ENCODE data around the gene LIPG.

Gene LIPG

GRCh38 chr18:49618742-49619681 is 57.2 kb downstream of the LIPG start:
- TF ChIP-seq PPARA (CRISPR knock-in tag; IDR thresholded peaks at IDR 0.05; ENCODE audit: borderline replicate concordance) (no peak), TOX (CRISPR knock-in tag; IDR thresholded peaks at IDR 0.05; ENCODE audit: borderline replicate concordance) (no peak), POU6F1 (CRISPR knock-in tag; IDR thresholded peaks at IDR 0.05; ENCODE audit: borderline replicate concordance, low read depth) (no peak), CREB5 (CRISPR knock-in tag; IDR thresholded peaks at IDR 0.05; ENCODE audit: low read depth) (no peak), BACH2 (CRISPR knock-in tag; IDR thresholded peaks at IDR 0.05; ENCODE audit: borderline replicate concordance) (no peak), GLIS3 (CRISPR knock-in tag; IDR thresholded peaks at IDR 0.05) (no peak), SNAI2 (CRISPR knock-in tag; IDR thresholded peaks at IDR 0.05) (no peak), ARNTL (CRISPR knock-in tag; IDR thresholded peaks at IDR 0.05; ENCODE audit: borderline replicate concordance, low read depth) (no peak)
- no peak for ATAC-seq

GRCh38 chr18:49619801-49620200 is 57.9 kb downstream of the LIPG start:
- no peak for ATAC-seq
- TF ChIP-seq PPARA (CRISPR knock-in tag; IDR thresholded peaks at IDR 0.05; ENCODE audit: borderline replicate concordance) (no peak), ZFP30 (CRISPR knock-in tag; IDR thresholded peaks at IDR 0.05) (no peak), PATZ1 (CRISPR knock-in tag; IDR thresholded peaks at IDR 0.05; ENCODE audit: borderline replicate concordance) (no peak), ZNF565 (CRISPR knock-in tag; conservative IDR thresholded peaks at IDR 0.05; ENCODE audit: low read depth) (no peak), ZFP3 (CRISPR knock-in tag; IDR thresholded peaks at IDR 0.05) (no peak), GLIS3 (CRISPR knock-in tag; IDR thresholded peaks at IDR 0.05) (no peak), ZC3H10 (CRISPR knock-in tag; IDR thresholded peaks at IDR 0.05) (no peak), POU6F1 (CRISPR knock-in tag; IDR thresholded peaks at IDR 0.05; ENCODE audit: borderline replicate concordance, low read depth) (no peak), ISL1 (CRISPR knock-in tag; IDR thresholded peaks at IDR 0.05) (no peak), ARNTL (CRISPR knock-in tag; IDR thresholded peaks at IDR 0.05; ENCODE audit: borderline replicate concordance, low read depth) (no peak), CSDC2 (CRISPR knock-in tag; IDR thresholded peaks at IDR 0.05) (no peak), ZNF8 (CRISPR knock-in tag; IDR thresholded peaks at IDR 0.05) (no peak), CREB5 (CRISPR knock-in tag; IDR thresholded peaks at IDR 0.05; ENCODE audit: low read depth) (no peak), BACH2 (CRISPR knock-in tag; IDR thresholded peaks at IDR 0.05; ENCODE audit: borderline replicate concordance) (no peak), TCF4 (CRISPR knock-in tag; IDR thresholded peaks at IDR 0.05; ENCODE audit: borderline replicate concordance) (no peak), SNAI2 (CRISPR knock-in tag; IDR thresholded peaks at IDR 0.05) (no peak), ZNF70 (CRISPR knock-in tag; IDR thresholded peaks at IDR 0.05) (no peak)

- ATAC-seq = no peak
Measured at GRCh38 chr18:49621301-49621700, 59.4 kb downstream of the LIPG start.

More at GRCh38 chr18:49621301-49621700, 59.4 kb downstream of the LIPG start:
- TF ChIP-seq RARB (CRISPR knock-in tag; IDR thresholded peaks at IDR 0.05) (no peak), ZNF70 (CRISPR knock-in tag; IDR thresholded peaks at IDR 0.05) (no peak), CSDC2 (CRISPR knock-in tag; IDR thresholded peaks at IDR 0.05) (no peak), PATZ1 (CRISPR knock-in tag; IDR thresholded peaks at IDR 0.05; ENCODE audit: borderline replicate concordance) (no peak), BACH2 (CRISPR knock-in tag; IDR thresholded peaks at IDR 0.05; ENCODE audit: borderline replicate concordance) (no peak), ZNF565 (CRISPR knock-in tag; conservative IDR thresholded peaks at IDR 0.05; ENCODE audit: low read depth) (no peak), ZFP3 (CRISPR knock-in tag; IDR thresholded peaks at IDR 0.05) (no peak), OSR1 (CRISPR knock-in tag; IDR thresholded peaks at IDR 0.05) (no peak), ISL1 (CRISPR knock-in tag; IDR thresholded peaks at IDR 0.05) (no peak)

All from SK-N-SH treated with all-trans-retinoic acid at 6 μM for 48 hours (cell line).